ENCODE results near the gene ZNF546.

The ZNF546 gene

DNA sequence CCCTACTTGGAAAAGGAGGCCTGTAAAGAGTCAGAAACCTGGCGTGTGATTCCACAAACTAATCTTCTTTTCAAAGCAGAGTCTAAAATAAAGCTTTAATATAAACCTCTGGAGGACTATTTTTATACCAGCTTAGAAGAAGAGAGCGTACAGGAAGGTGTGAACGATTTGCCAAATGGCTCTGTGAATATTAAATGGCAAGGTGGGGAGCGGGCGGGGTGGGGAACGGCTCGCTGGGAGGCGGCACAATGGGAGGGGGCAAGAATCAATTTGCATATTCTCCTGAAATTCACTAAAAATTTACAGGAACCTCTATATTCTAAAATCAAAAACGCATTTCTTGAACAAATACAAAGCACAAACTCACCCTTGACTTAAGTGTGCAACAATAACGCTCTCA lies 58.2 kb downstream of the ZNF546 start:
- DNase-seq (ENCODE audit: low read depth) = no peak
- peak overlapping the region; percentile 87 for H3K4me3 ChIP-seq (ENCODE audit: low read depth, low read length)
- TF ChIP-seq, protein P1, sequence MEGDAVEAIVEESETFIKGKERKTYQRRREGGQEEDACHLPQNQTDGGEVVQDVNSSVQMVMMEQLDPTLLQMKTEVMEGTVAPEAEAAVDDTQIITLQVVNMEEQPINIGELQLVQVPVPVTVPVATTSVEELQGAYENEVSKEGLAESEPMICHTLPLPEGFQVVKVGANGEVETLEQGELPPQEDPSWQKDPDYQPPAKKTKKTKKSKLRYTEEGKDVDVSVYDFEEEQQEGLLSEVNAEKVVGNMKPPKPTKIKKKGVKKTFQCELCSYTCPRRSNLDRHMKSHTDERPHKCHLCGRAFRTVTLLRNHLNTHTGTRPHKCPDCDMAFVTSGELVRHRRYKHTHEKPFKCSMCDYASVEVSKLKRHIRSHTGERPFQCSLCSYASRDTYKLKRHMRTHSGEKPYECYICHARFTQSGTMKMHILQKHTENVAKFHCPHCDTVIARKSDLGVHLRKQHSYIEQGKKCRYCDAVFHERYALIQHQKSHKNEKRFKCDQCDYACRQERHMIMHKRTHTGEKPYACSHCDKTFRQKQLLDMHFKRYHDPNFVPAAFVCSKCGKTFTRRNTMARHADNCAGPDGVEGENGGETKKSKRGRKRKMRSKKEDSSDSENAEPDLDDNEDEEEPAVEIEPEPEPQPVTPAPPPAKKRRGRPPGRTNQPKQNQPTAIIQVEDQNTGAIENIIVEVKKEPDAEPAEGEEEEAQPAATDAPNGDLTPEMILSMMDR (IDR thresholded peaks at IDR 0.05; ENCODE audit: insufficient read depth, low read depth, low read length, missing control alignments) = no peak

DNA sequence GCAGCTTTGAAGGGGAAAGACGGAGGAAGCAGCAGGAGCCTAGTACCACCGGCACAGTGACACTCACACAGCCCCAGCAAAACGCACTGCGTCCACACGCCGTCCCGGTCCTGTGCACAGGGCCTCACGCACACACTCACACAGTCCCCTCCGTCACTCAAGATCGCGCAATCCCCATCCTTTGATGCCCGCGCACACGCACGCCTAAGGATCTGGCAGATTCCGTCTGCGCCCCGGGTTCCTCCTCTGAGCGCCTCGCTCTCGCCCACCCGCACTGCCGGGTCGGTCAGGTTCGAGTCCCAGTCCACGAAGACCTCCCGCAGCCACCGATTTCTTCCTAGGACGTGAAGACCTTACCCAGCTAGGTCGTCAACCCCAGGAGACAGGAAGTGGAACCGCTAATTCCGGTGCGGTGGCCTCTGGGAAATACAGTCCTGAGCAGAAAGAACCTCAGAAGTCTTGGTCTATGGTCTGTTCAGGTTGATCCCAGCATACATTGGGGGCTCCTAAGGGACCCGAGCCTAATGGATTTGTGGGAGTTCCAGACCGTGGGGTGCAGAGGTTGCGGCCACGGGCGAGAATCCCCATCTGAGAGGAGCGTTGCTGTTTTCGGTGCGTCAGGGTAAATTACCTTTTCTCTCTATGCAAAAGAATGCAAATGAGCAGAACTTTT lies 59.1 kb downstream of the ZNF546 start, which contains the start of gene ZNF780B:
ZNF780B (minus strand) TSS at position 400 of the 673 bp plus-strand sequence. CDS start 5,899 bp downstream, outside the sequence.
- TF ChIP-seq, protein P1 (IDR thresholded peaks at IDR 0.05; ENCODE audit: insufficient read depth, low read depth, low read length, missing control alignments) = no peak
- DNase-seq (ENCODE audit: low read depth) = peak; percentile 82
- H3K4me3 ChIP-seq (ENCODE audit: low read depth, low read length) = peak within 1 kb of the TSS; percentile 87

DNA sequence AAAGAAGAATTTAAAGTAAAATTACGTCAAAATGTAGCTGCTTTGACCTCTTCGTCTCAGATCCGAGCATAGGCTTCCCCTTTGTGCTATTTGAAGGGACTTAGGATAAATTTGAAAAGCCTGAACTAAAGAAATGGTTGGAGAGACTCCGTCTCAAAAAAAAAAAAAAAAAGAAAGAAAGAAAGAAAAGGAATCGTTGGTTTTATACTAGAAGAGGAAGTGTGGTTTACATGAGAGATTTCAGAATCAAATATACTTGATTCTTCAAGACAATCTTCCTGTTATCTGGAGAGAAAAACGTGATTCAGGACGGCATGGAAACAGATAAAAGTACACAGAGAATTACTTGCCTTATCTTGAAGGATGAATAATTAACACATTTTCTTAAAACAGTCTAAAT lies 59.6 kb downstream of the ZNF546 start:
- peak overlapping the region; percentile 87 for H3K4me3 ChIP-seq (ENCODE audit: low read depth, low read length)
- TF ChIP-seq, protein P1 (IDR thresholded peaks at IDR 0.05; ENCODE audit: insufficient read depth, low read depth, low read length, missing control alignments) = no peak
- no peak for DNase-seq (ENCODE audit: low read depth)

DNA sequence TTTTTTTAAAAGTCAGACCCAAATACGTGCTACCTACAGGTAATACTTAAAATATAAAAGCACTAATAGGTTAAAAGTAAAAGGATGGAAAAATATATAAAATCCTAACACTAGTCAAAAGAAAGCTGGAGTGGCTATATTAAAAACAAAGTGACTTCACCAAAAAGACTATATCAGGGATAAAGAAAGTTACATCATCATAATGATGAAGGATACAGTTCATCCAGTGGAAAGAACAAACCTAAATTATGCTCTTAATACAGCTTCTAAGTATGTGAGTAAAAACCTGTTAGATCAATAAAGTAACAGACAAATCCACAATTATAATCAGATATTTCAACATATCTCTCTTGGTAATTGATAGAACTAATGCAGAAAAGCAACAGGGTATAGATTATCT lies 60.3 kb downstream of the ZNF546 start:
- no peak for DNase-seq (ENCODE audit: low read depth)
- TF ChIP-seq, protein P1 (IDR thresholded peaks at IDR 0.05; ENCODE audit: insufficient read depth, low read depth, low read length, missing control alignments) = no peak
- H3K4me3 ChIP-seq (ENCODE audit: low read depth, low read length) = peak overlapping the region; percentile 87

DNA sequence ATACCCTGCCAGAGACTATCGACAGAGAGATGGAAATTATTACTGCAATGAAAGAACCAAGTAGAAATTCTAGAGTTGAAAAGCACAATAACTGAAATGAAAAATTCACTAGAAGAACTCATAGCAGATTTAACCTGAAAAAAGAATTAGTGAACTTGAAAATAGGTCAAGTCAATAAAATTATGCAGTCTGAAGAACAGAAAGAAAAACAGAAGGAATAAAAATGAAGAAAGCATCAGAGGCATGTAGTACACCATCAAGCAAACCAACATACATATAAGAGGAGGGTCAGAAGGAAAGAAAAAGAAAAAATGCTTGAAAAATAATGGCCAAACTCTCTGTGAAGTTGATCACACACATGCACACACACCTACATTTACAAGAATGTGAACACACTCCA lies 62.8 kb downstream of the ZNF546 start:
- TF ChIP-seq, protein P1 (IDR thresholded peaks at IDR 0.05; ENCODE audit: insufficient read depth, low read depth, low read length, missing control alignments) = no peak
- no peak for DNase-seq (ENCODE audit: low read depth)

DNA sequence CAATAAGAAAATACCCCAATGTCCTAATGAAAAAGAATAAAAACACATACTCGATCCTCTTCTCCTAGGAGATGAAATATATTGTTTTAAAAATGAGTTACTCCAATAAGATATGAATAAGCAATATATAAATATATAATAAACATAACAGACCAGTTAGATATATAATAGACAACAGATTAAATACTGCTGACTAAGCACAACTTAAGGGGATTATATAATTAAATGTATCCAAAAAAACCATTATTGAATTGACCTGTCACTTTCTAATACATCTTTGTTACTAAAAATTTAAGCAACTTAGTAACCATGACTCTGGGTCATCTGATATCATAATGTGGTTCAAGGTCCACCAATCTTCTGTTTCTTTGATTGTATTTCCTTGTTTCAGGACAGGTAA lies 73.2 kb downstream of the ZNF546 start:
- no peak for DNase-seq (ENCODE audit: low read depth)
- no peak overlapping the region for H3K4me3 ChIP-seq (ENCODE audit: low read depth, low read length)
- TF ChIP-seq, protein P1 (IDR thresholded peaks at IDR 0.05; ENCODE audit: insufficient read depth, low read depth, low read length, missing control alignments) = no peak

More for the DNA sequence above, 62.8 kb downstream of the ZNF546 start:
- no peak overlapping the region for H3K4me3 ChIP-seq (ENCODE audit: low read depth, low read length)

All from GM12865 (cell line).